GM21447 (cell line): ENCODE data around the gene SF3A1.
A peak's percentile ranks its signal among the peaks of the same experiment; 100 is the strongest.

Experiments
- ATAC-seq: cut with Tn5 transposase; IDR thresholded peaks from one replicate; pipeline ENCODE4 v1.9.1; 2021; ENCODE audit not compliant: unreplicated experiment

Gene SF3A1

GRCh38 chr22:30289141-30289979 is 67.3 kb downstream of the SF3A1 start, which contains the start of gene CASTOR1:
Gene CASTOR1 (minus strand): TSS chr22:30289505. CDS start chr22:30289497, 8 bp downstream.
- ATAC-seq: peak; percentile 66

GRCh38 chr22:30288419-30289140 is 68.1 kb downstream of the SF3A1 start:
- ATAC-seq: no peak

GRCh38 chr22:30287648-30288418 is 68.9 kb downstream of the SF3A1 start:
- ATAC-seq: no peak

GRCh38 chr22:30286813-30287647 is 69.7 kb downstream of the SF3A1 start:
- ATAC-seq: no peak

GRCh38 chr22:30286331-30286730 is 70.4 kb downstream of the SF3A1 start:
- ATAC-seq: no peak

GRCh38 chr22:30285846-30286200 is 70.9 kb downstream of the SF3A1 start:
- ATAC-seq: no peak

- no peak for ATAC-seq
Measured at GRCh38 chr22:30285176-30285845, 71.4 kb downstream of the SF3A1 start.

- no peak for ATAC-seq
Measured at GRCh38 chr22:30284666-30285065, 72.0 kb downstream of the SF3A1 start.

GRCh38 chr22:30284172-30284571 is 72.5 kb downstream of the SF3A1 start:
- ATAC-seq: no peak

- ATAC-seq: no peak
Measured at GRCh38 chr22:30283342-30283741, 73.4 kb downstream of the SF3A1 start.

GRCh38 chr22:30282616-30283046 is 74.1 kb downstream of the SF3A1 start:
- ATAC-seq: no peak
